Pericardium fibroblast (primary cell): Measurements from ENCODE around the gene PCDHGA8. TPM values are rescaled to one million over a fixed set of nuclear protein-coding genes. Genes with fewer than 3 reads are reported as not detected.

ENCODE experiments used
- total RNA-seq: library from RNA; depleted of rRNA; stranded (reverse); fragments of >200 nt; gene quantifications from 2 replicates; pipeline ENCODE4 v1.2.3, GENCODE V29; 2015

The PCDHGA8 gene
- total RNA-seq, 1 donor from 2014 or later = 1.4 TPM

DNA sequence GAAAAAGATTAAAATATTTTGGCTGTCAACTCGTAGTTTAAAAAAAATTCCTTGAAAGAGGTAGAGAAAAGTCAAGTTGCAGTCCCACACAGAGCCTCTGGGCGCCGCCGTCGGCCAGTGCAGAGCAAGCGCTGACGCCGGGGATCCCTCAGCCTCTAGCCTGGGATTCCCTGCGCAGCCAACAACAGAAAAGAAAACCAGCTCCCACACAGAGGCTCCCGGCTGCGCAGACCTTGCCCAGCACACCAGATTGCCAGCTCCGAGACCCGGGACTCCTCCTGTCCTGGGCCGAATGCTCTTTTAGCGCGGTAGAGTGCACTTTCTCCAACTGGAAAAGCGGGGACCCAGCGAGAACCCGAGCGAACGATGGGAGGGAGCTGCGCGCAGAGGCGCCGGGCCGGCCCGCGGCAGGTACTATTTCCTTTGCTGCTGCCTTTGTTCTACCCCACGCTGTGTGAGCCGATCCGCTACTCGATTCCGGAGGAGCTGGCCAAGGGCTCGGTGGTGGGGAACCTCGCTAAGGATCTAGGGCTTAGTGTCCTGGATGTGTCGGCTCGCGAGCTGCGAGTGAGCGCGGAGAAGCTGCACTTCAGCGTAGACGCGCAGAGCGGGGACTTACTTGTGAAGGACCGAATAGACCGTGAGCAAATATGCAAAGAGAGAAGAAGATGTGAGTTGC lies 25.2 kb downstream of the PCDHGA8 start, which contains the start of gene PCDHGB7:
Gene PCDHGB7, plus strand, starts transcription at position 184 of the 679 bp plus-strand sequence. Its CDS starts 183 bp downstream, at position 367.

DNA sequence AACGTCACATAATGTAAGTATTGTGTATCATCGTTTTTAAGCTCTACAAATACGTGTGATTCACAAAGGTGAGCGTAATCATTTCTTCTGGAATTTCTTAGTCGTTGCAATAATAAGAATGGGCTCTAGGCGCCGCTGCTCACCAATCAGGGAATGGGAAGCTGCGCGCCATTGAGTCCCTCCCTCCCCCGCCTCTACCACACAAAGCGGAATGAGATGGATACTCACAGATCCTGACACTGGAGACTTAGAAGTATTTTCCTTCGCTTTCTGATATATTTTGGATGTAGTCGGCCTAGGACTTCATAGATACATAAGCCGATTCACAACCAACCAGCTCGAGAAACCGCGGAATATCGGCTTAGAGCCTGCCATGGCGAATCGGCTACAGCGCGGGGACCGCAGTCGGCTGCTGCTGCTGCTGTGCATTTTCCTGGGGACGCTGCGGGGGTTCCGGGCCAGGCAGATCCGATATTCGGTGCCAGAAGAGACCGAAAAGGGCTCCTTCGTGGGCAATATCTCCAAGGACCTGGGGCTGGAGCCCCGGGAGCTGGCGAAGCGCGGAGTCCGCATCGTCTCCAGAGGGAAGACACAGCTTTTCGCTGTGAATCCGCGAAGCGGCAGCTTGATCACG lies 28.5 kb downstream of the PCDHGA8 start, which contains the start of gene PCDHGA11:
Gene PCDHGA11, plus strand, starts transcription at position 197 of the 634 bp plus-strand sequence. Its CDS starts 177 bp downstream, at position 374.

DNA sequence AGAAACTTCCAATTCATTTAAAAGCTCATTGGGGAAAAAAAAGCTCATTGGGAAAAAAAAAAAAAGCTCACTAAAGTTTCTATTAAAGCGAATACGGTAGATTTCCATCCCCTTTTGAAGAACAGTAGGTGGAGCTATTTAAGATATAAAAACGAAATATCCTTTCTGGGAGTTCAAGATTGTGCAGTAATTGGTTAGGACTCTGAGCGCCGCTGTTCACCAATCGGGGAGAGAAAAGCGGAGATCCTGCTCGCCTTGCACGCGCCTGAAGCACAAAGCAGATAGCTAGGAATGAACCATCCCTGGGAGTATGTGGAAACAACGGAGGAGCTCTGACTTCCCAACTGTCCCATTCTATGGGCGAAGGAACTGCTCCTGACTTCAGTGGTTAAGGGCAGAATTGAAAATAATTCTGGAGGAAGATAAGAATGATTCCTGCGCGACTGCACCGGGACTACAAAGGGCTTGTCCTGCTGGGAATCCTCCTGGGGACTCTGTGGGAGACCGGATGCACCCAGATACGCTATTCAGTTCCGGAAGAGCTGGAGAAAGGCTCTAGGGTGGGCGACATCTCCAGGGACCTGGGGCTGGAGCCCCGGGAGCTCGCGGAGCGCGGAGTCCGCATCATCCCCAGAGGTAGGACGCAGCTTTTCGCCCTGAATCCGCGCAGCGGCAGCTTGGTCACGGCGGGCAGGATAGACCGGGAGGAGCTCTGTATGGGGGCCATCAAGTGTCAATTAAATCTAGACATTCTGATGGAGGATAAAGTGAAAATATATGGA lies 38.1 kb downstream of the PCDHGA8 start, which contains the start of gene PCDHGA12:
Gene PCDHGA12, plus strand, starts transcription at position 176 of the 782 bp plus-strand sequence. Its CDS starts 253 bp downstream, at position 429.

Other genes starting within 250 kb of the PCDHGA8 start
- gene PCDHB6, start 242.6 kb upstream of the PCDHGA8 start, total RNA-seq = 0.12 TPM in 1 of 2 replicates, not detected in the other
- gene PCDHB7, start 220.0 kb upstream of the PCDHGA8 start, total RNA-seq = 0.23 and 0.34 TPM in 2 replicates
- gene PCDHB8, start 214.8 kb upstream of the PCDHGA8 start, total RNA-seq = not detected in 2 replicates
- gene PCDHB16, start 210.2 kb upstream of the PCDHGA8 start, total RNA-seq = under 0.01 and 1.1 TPM in 2 replicates
- 0.23 and 0.43 TPM in 2 replicates for gene PCDHB9, start 205.5 kb upstream of the PCDHGA8 start, total RNA-seq
- gene PCDHB10, start 200.3 kb upstream of the PCDHGA8 start, total RNA-seq = 0.12 and 0.17 TPM in 2 replicates
- gene PCDHB11, start 193.0 kb upstream of the PCDHGA8 start, total RNA-seq = 0.12 TPM in 1 of 2 replicates, not detected in the other
- under 0.01 and 0.26 TPM in 2 replicates for gene PCDHB12, start 183.9 kb upstream of the PCDHGA8 start, total RNA-seq
- 0.35 and 0.43 TPM in 2 replicates for gene PCDHB13, start 178.7 kb upstream of the PCDHGA8 start, total RNA-seq
- gene PCDHB14, start 169.3 kb upstream of the PCDHGA8 start, total RNA-seq = 0.70 TPM in 1 of 2 replicates, not detected in the other
- under 0.01 and 0.12 TPM in 2 replicates for gene PCDHB15, start 147.2 kb upstream of the PCDHGA8 start, total RNA-seq
- not detected in 2 replicates for gene SLC25A2, start 88.6 kb upstream of the PCDHGA8 start, total RNA-seq
- 34.3 and 45.5 TPM in 2 replicates for gene TAF7, start 71.8 kb upstream of the PCDHGA8 start, total RNA-seq
- gene PCDHGA1, start 62.1 kb upstream of the PCDHGA8 start, total RNA-seq = 0.35 and 0.85 TPM in 2 replicates
- gene PCDHGA2, start 53.9 kb upstream of the PCDHGA8 start, total RNA-seq = 2.2 and 3.5 TPM in 2 replicates
- gene PCDHGA3, start 48.8 kb upstream of the PCDHGA8 start, total RNA-seq = 1.8 and 4.4 TPM in 2 replicates
- 0.82 and 0.94 TPM in 2 replicates for gene PCDHGB1, start 42.5 kb upstream of the PCDHGA8 start, total RNA-seq
- 2.8 and 3.9 TPM in 2 replicates for gene PCDHGA4, start 37.6 kb upstream of the PCDHGA8 start, total RNA-seq
- gene PCDHGB2, start 32.6 kb upstream of the PCDHGA8 start, total RNA-seq = 0.77 and 3.3 TPM in 2 replicates
- gene PCDHGA5, start 28.5 kb upstream of the PCDHGA8 start, total RNA-seq = 0.68 and 2.1 TPM in 2 replicates
- 0.58 and 1.8 TPM in 2 replicates for gene PCDHGB3, start 22.4 kb upstream of the PCDHGA8 start, total RNA-seq
- 3.7 and 4.3 TPM in 2 replicates for gene PCDHGA6, start 18.7 kb upstream of the PCDHGA8 start, total RNA-seq
- gene PCDHGA7, start 9.9 kb upstream of the PCDHGA8 start, total RNA-seq = 4.4 and 5.1 TPM in 2 replicates
- 11.6 and 12.8 TPM in 2 replicates for gene PCDHGB4, start 4.9 kb upstream of the PCDHGA8 start, total RNA-seq
- gene PCDHGB5, start 5.3 kb downstream of the PCDHGA8 start, total RNA-seq = 19.2 and 23.3 TPM in 2 replicates
- gene PCDHGA9, start 10.1 kb downstream of the PCDHGA8 start, total RNA-seq = 1.4 and 2.5 TPM in 2 replicates
- gene PCDHGB6, start 15.4 kb downstream of the PCDHGA8 start, total RNA-seq = 0.93 and 1.4 TPM in 2 replicates
- 6.9 and 8.6 TPM in 2 replicates for gene PCDHGA10, start 20.4 kb downstream of the PCDHGA8 start, total RNA-seq
- gene PCDHGB7, start 25.0 kb downstream of the PCDHGA8 start, total RNA-seq = 8.3 and 12.5 TPM in 2 replicates
- 11.7 and 12.9 TPM in 2 replicates for gene PCDHGA11, start 28.4 kb downstream of the PCDHGA8 start, total RNA-seq
- 18.8 and 27.2 TPM in 2 replicates for gene PCDHGA12, start 37.9 kb downstream of the PCDHGA8 start, total RNA-seq
- gene PCDHGC3, start 83.3 kb downstream of the PCDHGA8 start, total RNA-seq = 55.5 and 77.5 TPM in 2 replicates
- gene PCDHGC4, start 92.4 kb downstream of the PCDHGA8 start, total RNA-seq = 0.23 and 0.26 TPM in 2 replicates
- 0.43 and 0.58 TPM in 2 replicates for gene PCDHGC5, start 96.4 kb downstream of the PCDHGA8 start, total RNA-seq
- 20.5 and 27.1 TPM in 2 replicates for gene DIAPH1, start 226.4 kb downstream of the PCDHGA8 start, total RNA-seq
- gene HDAC3, start 244.2 kb downstream of the PCDHGA8 start, total RNA-seq = 39.7 and 53.9 TPM in 2 replicates
- 3.5 and 4.4 TPM in 2 replicates for gene RELL2, start 244.4 kb downstream of the PCDHGA8 start, total RNA-seq